SK-N-SH (cell line): ENCODE data around the gene SLC6A3. TPM values are rescaled to one million over a fixed set of nuclear protein-coding genes. Genes with fewer than 3 reads are reported as not detected.

Experiments
- CTCF ChIA-PET: fragments of 300-600, 350-600 bp; formaldehyde crosslinking; extraction: SDS; loops from one replicate; lab custom pipeline; 2021; lab: Yijun Ruan, JAX
- POLR2A ChIA-PET: fragments of 350-600 bp; sonication (Branson Sonifier 250); formaldehyde crosslinking; extraction: SDS; loops from one replicate; lab custom pipeline; 2020; ENCODE audit warnings: antibody characterized with exemption, inconsistent platforms; lab: Yijun Ruan, JAX
- DNase-seq: peaks from one replicate; pipeline ENCODE4 v3.0.0; 2012
- H2AFZ ChIP-seq: fragments of 200-600 bp; sonication (generic); 2 replicates; pipeline ENCODE4 v1.8.1; 2016; ENCODE audit warnings: antibody characterized with exemption, mild to moderate bottlenecking, low read depth
- H3F3A ChIP-seq: fragments of 200-600 bp; sonication (generic); replicated peaks from 2 replicates; pipeline ENCODE3; 2016; ENCODE audit warnings: antibody characterized with exemption, mild to moderate bottlenecking; ENCODE audit not compliant: insufficient read depth
- H3K27ac ChIP-seq, 2 experiments: fragments of 200-500 bp in 1 of 2; fragments of 200-600 bp in 1 of 2; sonication (Bioruptor generic) in 1 of 2; sonication (generic), shearing (Covaris generic) in 1 of 2; 2 replicates each; pipeline versions ENCODE4 v1.5.1 to v1.6.1; 2014 to 2016; ENCODE audit warnings: low read depth in 2 of 2, inconsistent platforms in 1 of 2, low read length in 1 of 2, mild to moderate bottlenecking in 1 of 2, mixed read lengths in 1 of 2
- H3K27me3 ChIP-seq: fragments of 200-600 bp; sonication (generic), shearing (Covaris generic); 2 replicates; pipeline ENCODE4 v1.6.1; 2016; ENCODE audit warnings: mixed run types; ENCODE audit not compliant: insufficient read depth
- H3K36me3 ChIP-seq, 2 experiments: fragments of 200-500 bp in 1 of 2; fragments of 200-600 bp in 1 of 2; sonication (Bioruptor generic) in 1 of 2; sonication (generic) in 1 of 2; replicated peaks in 1 of 2; 2 replicates each; pipeline versions ENCODE3 to v1.5.1; 2014 to 2016; ENCODE audit warnings: low read length in 1 of 2, mild to moderate bottlenecking in 1 of 2; ENCODE audit not compliant: insufficient read depth in 2 of 2, control insufficient read depth in 1 of 2
- H3K4me1 ChIP-seq, 2 experiments: fragments of 200-500 bp in 1 of 2; fragments of 200-600 bp in 1 of 2; sonication (Bioruptor generic) in 1 of 2; sonication (generic), shearing (Covaris generic) in 1 of 2; 2 replicates each; pipeline versions ENCODE4 v1.5.1 to v1.6.1; 2014 to 2016; ENCODE audit warnings: low read depth in 1 of 2, low read length in 1 of 2, mixed run types in 1 of 2; ENCODE audit not compliant: insufficient read depth in 2 of 2, control insufficient read depth in 1 of 2
- H3K4me2 ChIP-seq: fragments of 200-600 bp; sonication (generic), shearing (Covaris generic); 2 replicates; pipeline ENCODE4 v1.6.1; 2017; ENCODE audit warnings: mixed run types
- H3K4me3 ChIP-seq, 2 experiments: fragments of 200-500 bp in 1 of 2; fragments of 200-600 bp in 1 of 2; sonication (Bioruptor generic) in 1 of 2; sonication (generic), shearing (Covaris generic) in 1 of 2; 2 replicates each; pipeline versions ENCODE4 v1.5.1 to v1.8.1; 2014 to 2016; ENCODE audit warnings: low read depth in 2 of 2, inconsistent platforms in 1 of 2, low read length in 1 of 2, mild to moderate bottlenecking in 1 of 2, mixed read lengths in 1 of 2, moderate library complexity in 1 of 2
- H3K79me2 ChIP-seq: fragments of 200-600 bp; sonication (generic); 2 replicates; pipeline ENCODE4 v1.8.1; 2017; ENCODE audit warnings: mild to moderate bottlenecking; ENCODE audit not compliant: insufficient read depth
- H3K9ac ChIP-seq: fragments of 200-600 bp; sonication (generic); 2 replicates; pipeline ENCODE4 v1.6.1; 2017; ENCODE audit warnings: mixed run types
- H3K9me2 ChIP-seq: fragments of 200-600 bp; sonication (generic); 2 replicates; pipeline ENCODE4 v1.6.1; 2017; ENCODE audit warnings: mixed run types
- H3K9me3 ChIP-seq: fragments of 200-600 bp; sonication (generic); 2 replicates; pipeline ENCODE4 v1.6.1; 2017; ENCODE audit warnings: mixed run types, mild to moderate bottlenecking, moderate library complexity
- H4K20me1 ChIP-seq: fragments of 200-600 bp; sonication (generic); 2 replicates; pipeline ENCODE4 v1.6.1; 2017; ENCODE audit warnings: mild to moderate bottlenecking, mixed run types; ENCODE audit not compliant: insufficient read depth
- CHD2 ChIP-seq: fragments of 150-350 bp; IDR thresholded peaks from 2 replicates; pipeline ENCODE4 v1.6.1; 2018; ENCODE audit warnings: low read length; ENCODE audit not compliant: partially characterized antibody
- EP300 ChIP-seq, 2 experiments: IDR thresholded peaks; 2 replicates each; pipeline versions ENCODE4 v1.4.0 to v1.6.1; 2012; ENCODE audit warnings: borderline replicate concordance in 1 of 2, low read depth in 1 of 2, low read length in 1 of 2
- EZH2phosphoT487 ChIP-seq: fragments of 200-600 bp; sonication (generic); IDR thresholded peaks from 2 replicates; pipeline ENCODE4 v1.6.1; 2017; ENCODE audit warnings: low read depth, mixed run types, mild to moderate bottlenecking, antibody characterized with exemption, moderate library complexity, borderline replicate concordance
- FOSL2 ChIP-seq: IDR thresholded peaks from 2 replicates; pipeline ENCODE4 v1.4.0; 2012; ENCODE audit warnings: low read depth, mild to moderate bottlenecking, moderate library complexity, borderline replicate concordance
- FOXM1 ChIP-seq: IDR thresholded peaks from 2 replicates; pipeline ENCODE4 v1.4.0; 2012; ENCODE audit warnings: low read depth, mild to moderate bottlenecking
- GABPA ChIP-seq: IDR thresholded peaks from 2 replicates; pipeline ENCODE4 v1.4.0; 2012; ENCODE audit warnings: low read depth, mild to moderate bottlenecking
- MAX ChIP-seq: IDR thresholded peaks from 2 replicates; pipeline ENCODE4 v1.4.0; 2012; ENCODE audit warnings: low read depth
- MEF2A ChIP-seq: IDR thresholded peaks from 2 replicates; pipeline ENCODE4 v1.4.0; 2012; ENCODE audit warnings: low read depth, borderline replicate concordance
- MXI1 ChIP-seq: IDR thresholded peaks from 2 replicates; pipeline ENCODE4 v1.6.1; 2012; ENCODE audit warnings: mild to moderate bottlenecking, low read depth, low read length, improper control_type of control experiment
- RAD21 ChIP-seq: IDR thresholded peaks from 2 replicates; pipeline ENCODE4 v1.6.1; 2012; ENCODE audit warnings: mild to moderate bottlenecking, low read length
- RFX5 ChIP-seq: IDR thresholded peaks from 2 replicates; pipeline ENCODE4 v1.6.1; 2012; ENCODE audit warnings: mild to moderate bottlenecking, improper control_type of control experiment, low read length
- RXRA ChIP-seq: IDR thresholded peaks from 2 replicates; pipeline ENCODE4 v1.4.0; 2012; ENCODE audit warnings: low read depth, mild to moderate bottlenecking, borderline replicate concordance
- SMC3 ChIP-seq: IDR thresholded peaks from 2 replicates; pipeline ENCODE4 v1.6.1; 2012; ENCODE audit warnings: low read depth, low read length, improper control_type of control experiment
- TCF12 ChIP-seq: IDR thresholded peaks from 2 replicates; pipeline ENCODE4 v1.4.0; 2012
- TEAD4 ChIP-seq: IDR thresholded peaks from 2 replicates; pipeline ENCODE4 v1.4.0; 2012; ENCODE audit warnings: mild to moderate bottlenecking, borderline replicate concordance; ENCODE audit not compliant: insufficient read depth
- USF1 ChIP-seq: IDR thresholded peaks from 2 replicates; pipeline ENCODE4 v1.4.0; 2012; ENCODE audit warnings: low read depth, borderline replicate concordance
- YY1 ChIP-seq: IDR thresholded peaks from 2 replicates; pipeline ENCODE4 v1.4.0; 2012; ENCODE audit warnings: low read depth, mild to moderate bottlenecking
- WGBS: methylation state at CpG from one replicate; pipeline ENCODE4 v1.1.6; 2017; ENCODE audit warnings: low lambda C conversion rate; 5-methylcytosine and 5-hydroxymethylcytosine counted together
- polyA plus RNA-seq, 3 experiments: library from polyadenylated mRNA; depleted of rRNA; stranded (reverse); fragments of >200 nt; gene quantifications; 2 replicates each; pipeline ENCODE4 v1.2.3, GENCODE V29; 2012
- TF ChIP-seq, protein P1 (sequence below): fragments of 150-350 bp; IDR thresholded peaks from 2 replicates; pipeline ENCODE4 v1.6.1; 2016; ENCODE audit warnings: mild to moderate bottlenecking, low read depth, low read length
- TF ChIP-seq, protein P2 (sequence below): IDR thresholded peaks from 2 replicates; pipeline ENCODE4; 2012

Gene SLC6A3
- polyA plus RNA-seq, 1 of the 3 experiments (the other 2 are of a cell fraction), result not detected

DNA sequence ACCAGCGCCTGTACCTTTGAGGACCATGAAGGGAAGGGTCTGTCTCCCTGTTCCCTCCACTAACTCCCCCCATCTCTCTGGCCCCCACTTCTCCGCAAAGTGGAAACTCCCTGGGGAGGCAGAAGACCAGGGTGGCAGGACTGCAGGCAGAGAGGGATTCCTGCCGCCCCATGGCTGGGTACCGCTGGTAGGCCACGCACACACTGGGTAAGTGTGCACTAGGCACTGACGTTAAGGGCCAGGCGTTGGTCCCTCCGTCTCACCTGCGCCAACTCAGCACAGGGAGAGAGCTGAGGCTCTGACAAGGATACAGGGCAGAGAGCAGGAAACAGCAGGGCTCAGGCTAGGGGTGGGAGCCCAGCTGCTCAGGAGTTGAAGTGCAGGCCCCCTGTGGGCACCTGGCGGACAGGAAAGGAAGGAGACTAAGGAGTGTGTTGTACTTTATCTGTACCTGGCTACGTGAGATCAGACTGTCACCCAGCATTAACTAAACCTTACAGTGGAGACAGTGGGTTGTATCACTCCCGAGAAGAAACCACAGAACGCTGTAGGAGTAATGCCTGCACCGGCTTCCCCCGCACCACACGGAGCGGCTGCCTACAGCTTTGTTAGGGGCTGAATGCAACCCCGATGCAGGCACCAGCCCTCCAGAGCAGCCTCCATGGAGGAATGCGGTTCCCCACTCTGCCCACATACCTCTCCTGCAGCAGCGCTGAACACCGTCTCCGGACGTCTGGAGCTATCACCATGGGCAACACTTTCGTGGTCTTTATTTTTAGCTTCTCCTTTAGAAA lies 66.2 kb downstream of the SLC6A3 start:
- DNase-seq, result no peak
- POLR2A ChIA-PET, result no interaction called here

GRCh38 chr5:1378096-1378495 lies 67.1 kb downstream of the SLC6A3 start:
- POLR2A ChIA-PET, result no interaction called here
- H3F3A ChIP-seq, result no peaks in the 10 kb centered on the region

More for the DNA sequence above, 66.2 kb downstream of the SLC6A3 start:
- 77% methylated on average over 21 of the region's 24 CpGs for WGBS
- CTCF ChIA-PET, result interaction anchor here (0.8 to 2.5 kb wide), 6 partner anchors 14 to 266 kb away, joined by 3 to 11 read pairs (median 6); no protein-coding TSS in a partner anchor
- H3K4me3 ChIP-seq, result no peak overlapping the region
- H3K4me1 ChIP-seq, result no peaks in the 10 kb centered on the region; a peak in 1 of 4 replicates
- H3K27ac ChIP-seq, result no peak overlapping the region
- TF ChIP-seq GABPA (no peak), RXRA (no peak), EZH2phosphoT487 (no peak), MXI1 (no peak), YY1 (no peak), TEAD4 (no peak), RFX5 (no peak), MEF2A (no peak), SMC3 (no peak), TCF12 (no peak), USF1 (no peak), CHD2 (no peak), FOSL2 (no peak), MAX (no peak), EP300 (IDR thresholded peaks at IDR 0.05; ENCODE audit: borderline replicate concordance in 1 of 2, low read depth in 1 of 2, low read length in 1 of 2) (no peak)
- H3K9me3 ChIP-seq, result no peaks in the 10 kb centered on the region
- H2AFZ ChIP-seq, result no peak overlapping the region
- H3K36me3 ChIP-seq, result no peaks in the 10 kb centered on the region
- H3K9me2 ChIP-seq, result no peaks in the 10 kb centered on the region
- no peak overlapping the region for H3K4me2 ChIP-seq
- H3F3A ChIP-seq, result no peaks in the 10 kb centered on the region
- H4K20me1 ChIP-seq, result no peaks in the 10 kb centered on the region
- no peak overlapping the region for H3K9ac ChIP-seq
- H3K79me2 ChIP-seq, result no peaks in the 10 kb centered on the region
- peaks cover 30% of the 10 kb centered on the region; the same call in 1 of the 2 replicates for H3K27me3 ChIP-seq

More at GRCh38 chr5:1378096-1378495, 67.1 kb downstream of the SLC6A3 start:
- peaks cover 35% of the 10 kb centered on the region; the same call in 1 of the 2 replicates for H3K27me3 ChIP-seq
- no peak for TF ChIP-seq MXI1
- TF ChIP-seq SMC3, result no peak
- no peak for TF ChIP-seq FOSL2
- no peak for TF ChIP-seq TCF12
- TF ChIP-seq TEAD4, result no peak
- TF ChIP-seq RAD21, result no peak
- TF ChIP-seq, protein P1, sequence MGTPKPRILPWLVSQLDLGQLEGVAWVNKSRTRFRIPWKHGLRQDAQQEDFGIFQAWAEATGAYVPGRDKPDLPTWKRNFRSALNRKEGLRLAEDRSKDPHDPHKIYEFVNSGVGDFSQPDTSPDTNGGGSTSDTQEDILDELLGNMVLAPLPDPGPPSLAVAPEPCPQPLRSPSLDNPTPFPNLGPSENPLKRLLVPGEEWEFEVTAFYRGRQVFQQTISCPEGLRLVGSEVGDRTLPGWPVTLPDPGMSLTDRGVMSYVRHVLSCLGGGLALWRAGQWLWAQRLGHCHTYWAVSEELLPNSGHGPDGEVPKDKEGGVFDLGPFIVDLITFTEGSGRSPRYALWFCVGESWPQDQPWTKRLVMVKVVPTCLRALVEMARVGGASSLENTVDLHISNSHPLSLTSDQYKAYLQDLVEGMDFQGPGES, result no peak
- no peak for TF ChIP-seq MEF2A
- TF ChIP-seq, protein P2, sequence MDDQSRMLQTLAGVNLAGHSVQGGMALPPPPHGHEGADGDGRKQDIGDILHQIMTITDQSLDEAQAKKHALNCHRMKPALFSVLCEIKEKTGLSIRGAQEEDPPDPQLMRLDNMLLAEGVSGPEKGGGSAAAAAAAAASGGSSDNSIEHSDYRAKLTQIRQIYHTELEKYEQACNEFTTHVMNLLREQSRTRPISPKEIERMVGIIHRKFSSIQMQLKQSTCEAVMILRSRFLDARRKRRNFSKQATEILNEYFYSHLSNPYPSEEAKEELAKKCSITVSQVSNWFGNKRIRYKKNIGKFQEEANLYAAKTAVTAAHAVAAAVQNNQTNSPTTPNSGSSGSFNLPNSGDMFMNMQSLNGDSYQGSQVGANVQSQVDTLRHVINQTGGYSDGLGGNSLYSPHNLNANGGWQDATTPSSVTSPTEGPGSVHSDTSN, result no peak
- TF ChIP-seq FOXM1, result no peak
- no peak for TF ChIP-seq YY1
- H3K36me3 ChIP-seq, result no peaks in the 10 kb centered on the region
- H3K4me3 ChIP-seq, result no peak overlapping the region
- H4K20me1 ChIP-seq, result no peaks in the 10 kb centered on the region
- no peak overlapping the region for H3K27ac ChIP-seq
- H3K79me2 ChIP-seq, result no peaks in the 10 kb centered on the region
- DNase-seq, result no peak
- no peak overlapping the region for H3K9ac ChIP-seq
- WGBS, result 81% methylated on average over 10 of the region's 18 CpGs
- no peaks in the 10 kb centered on the region for H3K9me3 ChIP-seq
- H2AFZ ChIP-seq, result no peak overlapping the region
- no peaks in the 10 kb centered on the region; a peak in 1 of 4 replicates for H3K4me1 ChIP-seq
- no peak overlapping the region for H3K4me2 ChIP-seq
- CTCF ChIA-PET, result no interaction called here
- no peaks in the 10 kb centered on the region for H3K9me2 ChIP-seq
